Inflammatory macrophage treated with lipopolysaccharide for 4 hours (primary cell): ENCODE measurements around the gene ELOVL6.
"Not testable (repeated sequence)": the region's sequence is repeated elsewhere in the genome, so short reads cannot be mapped to it uniquely, and the experiment has no call there.

Experiments
- DNase-seq: peaks from one replicate; pipeline ENCODE4 v3.0.0-alpha.2; 2020

The ELOVL6 gene

GRCh38 chr4:110157580-110157979 is 40.8 kb downstream of the ELOVL6 start:
- DNase-seq, result no peak

GRCh38 chr4:110157166-110157565 is 41.2 kb downstream of the ELOVL6 start:
- DNase-seq, result not testable (repeated sequence)

- DNase-seq, result no peak
Measured at GRCh38 chr4:110156442-110156841, 42.0 kb downstream of the ELOVL6 start.

- DNase-seq, result no peak
Measured at GRCh38 chr4:110155654-110156053, 42.8 kb downstream of the ELOVL6 start.

- no peak for DNase-seq
Measured at GRCh38 chr4:110154582-110154981, 43.8 kb downstream of the ELOVL6 start.

GRCh38 chr4:110152386-110152785 is 46.0 kb downstream of the ELOVL6 start:
- no peak for DNase-seq

- no peak for DNase-seq
Measured at GRCh38 chr4:110149089-110149488, 49.3 kb downstream of the ELOVL6 start.

GRCh38 chr4:110142461-110142860 is 56.0 kb downstream of the ELOVL6 start:
- DNase-seq, result no peak

GRCh38 chr4:110139815-110140214 is 58.6 kb downstream of the ELOVL6 start:
- DNase-seq, result no peak

- DNase-seq, result no peak
Measured at GRCh38 chr4:110139111-110139510, 59.3 kb downstream of the ELOVL6 start.

- DNase-seq, result no peak
Measured at GRCh38 chr4:110138551-110138950, 59.9 kb downstream of the ELOVL6 start.

- DNase-seq, result peak; percentile 60
Measured at GRCh38 chr4:110137829-110138228, 60.6 kb downstream of the ELOVL6 start.

- no peak for DNase-seq
Measured at GRCh38 chr4:110135523-110135922, 62.9 kb downstream of the ELOVL6 start.

GRCh38 chr4:110135076-110135475 is 63.3 kb downstream of the ELOVL6 start:
- DNase-seq, result no peak

GRCh38 chr4:110134269-110134869 is 64.0 kb downstream of the ELOVL6 start:
- DNase-seq, result no peak

GRCh38 chr4:110132816-110133719 is 65.3 kb downstream of the ELOVL6 start:
- no peak for DNase-seq

- no peak for DNase-seq
Measured at GRCh38 chr4:110131916-110132315, 66.5 kb downstream of the ELOVL6 start.

- DNase-seq, result peak; percentile 16
Measured at GRCh38 chr4:110130576-110131358, 67.6 kb downstream of the ELOVL6 start.

- no peak for DNase-seq
Measured at GRCh38 chr4:110129544-110129943, 68.9 kb downstream of the ELOVL6 start.

- DNase-seq, result no peak
Measured at GRCh38 chr4:110128472-110128919, 69.9 kb downstream of the ELOVL6 start.

- no peak for DNase-seq
Measured at GRCh38 chr4:110128029-110128428, 70.4 kb downstream of the ELOVL6 start.

GRCh38 chr4:110124711-110125110 is 73.7 kb downstream of the ELOVL6 start:
- DNase-seq, result no peak

GRCh38 chr4:110122201-110122600 is 76.2 kb downstream of the ELOVL6 start:
- no peak for DNase-seq
